HG03457 (cell line): ENCODE results near the gene IFT74.
A peak's percentile ranks its signal among the peaks of the same experiment; 100 is the strongest.

Experiments used
- ATAC-seq: cut with Tn5 transposase; IDR thresholded peaks from one replicate; pipeline ENCODE4 v1.9.1; 2021; ENCODE audit warnings: moderate number of reproducible peaks; ENCODE audit not compliant: unreplicated experiment

Gene IFT74

DNA sequence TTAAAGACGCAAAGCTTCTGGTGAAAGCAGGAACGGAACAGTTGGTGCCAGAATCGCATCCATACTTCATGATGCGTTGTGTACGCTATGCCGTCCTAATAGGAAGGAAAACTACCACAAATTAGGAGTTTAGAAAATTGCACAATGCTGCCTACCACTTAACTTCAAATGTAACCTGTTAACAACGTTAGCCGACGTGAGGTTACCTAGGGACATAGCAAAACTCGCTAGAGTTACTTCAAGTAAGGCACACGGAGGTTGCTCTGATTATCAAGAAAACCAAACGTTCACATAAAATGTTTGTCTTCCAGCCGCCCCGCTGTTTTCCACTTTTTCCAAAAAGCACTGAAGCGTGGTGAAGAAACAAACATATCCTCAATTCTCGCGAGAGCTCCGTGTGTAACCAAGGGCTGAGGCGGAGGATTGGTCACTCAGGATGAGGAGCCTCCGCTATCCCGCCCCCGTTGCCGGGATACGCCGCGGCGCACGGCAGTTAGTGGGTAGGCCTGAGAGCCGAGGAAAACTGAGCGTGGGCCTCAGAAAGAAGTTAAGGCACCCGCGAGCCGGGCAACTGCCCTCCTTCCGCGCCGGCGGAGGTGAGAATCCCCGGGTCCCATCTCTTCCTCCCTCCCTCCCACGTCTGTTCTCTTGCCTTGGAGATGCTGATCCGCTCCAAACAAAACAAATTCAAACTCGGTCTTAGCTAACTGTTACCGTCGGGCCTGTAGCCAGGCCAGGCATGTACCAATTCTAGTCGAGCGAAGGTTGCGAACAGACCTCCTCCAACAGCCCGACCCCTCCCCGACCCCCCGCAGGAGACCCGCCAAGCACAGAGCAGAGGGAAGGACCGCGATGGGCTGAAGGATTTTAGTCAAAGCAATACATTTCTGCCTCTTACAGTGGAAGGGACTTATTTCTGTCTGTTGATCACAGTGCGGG is at the start of gene IFT74:
Gene IFT74 (plus strand): TSS at position 492 of the 939 bp plus-strand sequence. CDS start 5,556 bp downstream, outside the sequence.
- peak; percentile 97 for ATAC-seq

DNA sequence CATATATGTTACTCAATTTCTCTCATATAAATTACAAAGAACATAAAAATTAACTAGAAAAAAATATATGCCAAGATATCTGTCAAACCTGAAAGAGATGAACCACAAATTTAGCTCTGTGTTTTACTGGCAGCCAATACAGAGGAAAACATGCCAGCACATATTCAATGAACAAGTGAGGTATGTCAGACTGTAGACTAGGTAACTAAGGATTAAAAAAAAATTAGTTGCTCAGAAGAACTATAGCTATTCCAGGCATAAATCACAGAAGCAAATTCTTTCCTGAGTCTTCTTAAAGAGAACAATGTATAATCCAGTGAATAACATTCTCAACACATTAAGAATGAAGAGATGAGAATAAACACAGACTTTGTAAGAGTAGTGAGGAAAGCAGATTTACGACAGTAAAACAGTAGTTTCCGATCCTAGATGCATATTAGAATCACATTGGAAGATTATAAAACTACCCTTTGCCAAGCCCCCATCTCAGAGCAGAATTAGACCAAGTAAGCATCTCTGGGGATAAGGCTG is 43.0 kb upstream of the IFT74 start:
- no peak for ATAC-seq

DNA sequence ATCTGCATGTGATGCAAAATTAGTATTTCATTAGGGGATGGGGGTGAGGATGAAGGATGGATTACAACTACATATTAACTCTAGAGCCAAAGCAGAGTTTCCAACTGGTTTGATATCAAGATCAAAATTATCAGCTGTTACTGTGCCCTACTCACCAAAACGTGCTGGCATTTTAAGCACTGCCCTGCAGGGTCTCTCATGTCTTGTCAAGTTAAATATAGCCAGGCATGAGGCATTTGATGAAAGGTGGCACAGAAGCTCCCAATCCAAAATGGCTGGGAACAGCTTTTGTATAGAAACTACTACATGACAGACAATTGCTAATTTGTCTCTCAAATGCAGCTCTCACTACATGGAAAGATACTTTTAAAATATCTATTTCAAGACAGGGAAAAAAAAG is 36.5 kb upstream of the IFT74 start:
- ATAC-seq = no peak

DNA sequence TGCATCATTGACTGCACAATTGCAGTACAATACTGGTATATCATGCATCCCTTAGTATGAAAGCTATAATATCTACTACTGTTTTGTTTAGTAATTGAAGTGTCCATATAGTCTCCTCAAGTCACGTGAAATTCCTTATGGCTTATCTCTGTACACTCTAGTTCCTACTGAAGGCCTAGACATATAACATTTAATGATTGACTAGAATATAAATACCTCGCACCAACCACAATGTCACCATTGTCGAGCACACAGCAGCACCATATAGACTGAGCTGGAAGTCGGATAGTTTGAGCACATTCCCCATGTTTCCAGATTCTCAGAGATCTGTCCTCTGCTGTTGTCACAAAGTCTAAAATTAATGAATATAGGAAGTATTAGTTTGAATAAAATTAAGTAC is 30.6 kb upstream of the IFT74 start:
- no peak for ATAC-seq

DNA sequence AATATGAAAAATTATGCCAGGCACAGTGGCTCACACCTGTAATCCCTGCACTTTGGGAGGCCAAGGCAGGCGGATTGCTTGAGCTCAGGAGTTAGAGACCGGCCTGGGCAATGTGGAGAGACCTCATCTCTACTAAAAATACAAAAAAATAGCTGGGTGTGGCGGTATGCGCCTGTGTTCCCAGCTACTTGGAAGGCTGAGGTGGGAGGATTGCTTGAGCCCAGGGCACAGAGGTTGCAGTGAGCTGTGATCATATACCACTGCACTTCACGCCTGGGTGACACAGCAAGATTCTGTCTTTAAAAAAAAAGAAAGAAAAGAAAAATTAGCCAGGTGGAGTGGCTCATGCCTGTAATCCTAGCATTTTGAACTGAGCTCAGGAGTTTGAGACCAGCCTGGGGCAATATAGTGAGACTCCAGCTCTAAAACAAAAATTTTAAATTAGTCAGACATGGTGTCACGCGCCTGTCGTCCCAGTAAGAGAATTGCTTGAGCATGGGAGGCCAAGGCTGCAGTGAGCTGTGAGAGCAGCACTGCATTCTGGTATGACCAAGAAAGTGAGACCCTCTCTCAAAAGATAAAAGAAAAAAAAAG is 27.2 kb upstream of the IFT74 start:
- no peak for ATAC-seq

- no peak for ATAC-seq
Measured at GRCh38 chr9:26935847-26936246, 20.4 kb upstream of the IFT74 start.

DNA sequence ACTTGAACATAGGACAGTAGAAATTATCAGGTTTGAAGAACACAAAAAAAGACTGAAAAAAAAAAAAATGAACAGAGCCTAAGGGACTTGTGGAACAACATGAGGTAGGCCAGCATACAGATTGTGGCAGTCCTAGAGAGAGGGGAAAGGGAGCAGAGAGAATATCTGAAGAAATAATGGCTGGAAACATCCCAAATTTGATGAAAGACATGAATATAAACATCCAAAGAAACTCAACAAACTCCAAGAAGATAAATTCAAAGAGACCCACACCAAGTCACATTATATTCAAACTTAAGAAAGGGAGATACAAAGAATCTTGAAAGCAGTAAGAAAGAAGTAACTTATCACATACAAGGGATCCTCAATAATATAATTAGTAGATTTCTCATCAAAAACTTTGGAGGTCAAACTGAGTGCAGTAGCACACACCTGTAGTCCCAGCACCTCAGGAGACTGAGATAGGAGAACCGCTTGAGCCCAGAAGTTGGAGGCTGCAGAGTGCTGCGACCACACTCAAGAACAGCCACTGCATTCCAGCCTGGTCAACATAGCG is 18.3 kb upstream of the IFT74 start:
- ATAC-seq = no peak

DNA sequence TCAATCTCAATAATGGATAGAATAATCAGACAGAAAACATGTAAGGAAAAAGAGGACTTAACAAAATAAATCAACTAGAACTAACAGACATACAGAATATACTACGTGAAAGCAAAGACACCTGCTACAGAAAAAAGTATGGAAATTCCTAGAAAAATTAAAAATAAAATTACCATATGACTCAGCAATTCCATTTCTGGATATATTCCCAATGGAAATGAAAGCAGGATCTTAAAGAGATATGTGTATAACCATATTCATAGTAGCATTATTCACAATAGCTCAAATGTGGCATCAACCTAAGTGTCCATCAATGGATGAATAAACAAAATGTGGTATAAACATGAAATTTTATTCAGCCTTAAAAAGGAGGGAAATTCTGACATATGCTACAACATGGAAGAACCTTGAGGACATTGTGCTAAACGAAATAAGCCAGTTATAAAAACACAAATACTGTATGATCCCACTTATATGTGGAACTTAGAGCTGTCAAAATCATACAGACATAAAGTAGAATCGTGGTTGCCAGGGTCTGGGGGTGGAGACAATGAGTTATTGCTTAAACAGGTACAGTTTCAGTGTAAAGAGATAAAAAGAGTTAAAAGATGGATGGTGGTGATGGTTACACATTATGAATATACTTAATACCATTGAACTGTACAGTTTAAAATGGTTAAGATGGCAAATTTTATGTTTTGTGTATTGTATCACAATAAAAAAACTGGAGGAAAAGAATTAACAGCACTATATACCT is 16.1 kb upstream of the IFT74 start:
- no peak for ATAC-seq

DNA sequence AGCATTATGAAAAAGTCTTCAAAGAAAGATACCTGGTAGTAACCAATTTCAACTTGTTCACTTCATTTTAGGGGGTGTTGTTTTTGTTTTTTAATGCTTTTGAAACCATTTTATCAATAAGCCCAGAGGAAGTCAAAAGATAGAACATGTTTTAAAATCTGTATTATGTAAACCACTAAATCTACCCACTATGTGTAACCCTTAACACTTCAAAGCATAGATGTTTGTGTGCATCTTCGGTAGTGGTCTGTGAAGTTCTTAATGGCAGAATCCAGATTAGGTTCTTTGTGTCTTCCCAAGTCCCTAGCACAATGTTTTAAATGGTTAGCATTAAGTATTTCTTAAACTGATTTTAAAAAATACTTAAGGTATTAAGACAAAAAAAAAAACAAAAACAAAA is 15.4 kb upstream of the IFT74 start:
- no peak for ATAC-seq

DNA sequence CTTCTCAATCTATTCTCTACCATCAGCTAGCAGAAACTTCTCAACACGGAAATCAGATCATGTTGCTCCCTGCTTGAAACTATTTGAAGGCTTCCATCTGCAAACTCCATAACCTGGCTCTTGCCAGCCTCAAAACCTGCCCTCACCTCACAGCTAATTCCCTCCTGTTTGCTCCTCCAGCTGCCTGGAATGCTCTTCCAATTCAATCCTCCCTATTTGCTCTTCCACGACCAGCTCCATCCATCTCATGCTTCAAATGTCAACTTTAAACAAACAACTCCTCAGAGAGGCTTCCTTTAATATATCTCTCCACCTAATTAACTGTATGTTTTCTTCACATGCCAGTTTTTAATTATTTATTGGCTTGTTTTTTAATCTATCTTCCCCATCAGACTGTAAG is 10.6 kb upstream of the IFT74 start:
- no peak for ATAC-seq

- peak; percentile 99 for ATAC-seq
Measured at GRCh38 chr9:26946753-26947727, 9.2 kb upstream of the IFT74 start, which contains the start of gene PLAA. Gene PLAA, minus strand, starts transcription at chr9:26947242. Its CDS starts 197 bp downstream, at chr9:26947045.

GRCh38 chr9:26947736-26948135 is 8.5 kb upstream of the IFT74 start:
- no peak for ATAC-seq

DNA sequence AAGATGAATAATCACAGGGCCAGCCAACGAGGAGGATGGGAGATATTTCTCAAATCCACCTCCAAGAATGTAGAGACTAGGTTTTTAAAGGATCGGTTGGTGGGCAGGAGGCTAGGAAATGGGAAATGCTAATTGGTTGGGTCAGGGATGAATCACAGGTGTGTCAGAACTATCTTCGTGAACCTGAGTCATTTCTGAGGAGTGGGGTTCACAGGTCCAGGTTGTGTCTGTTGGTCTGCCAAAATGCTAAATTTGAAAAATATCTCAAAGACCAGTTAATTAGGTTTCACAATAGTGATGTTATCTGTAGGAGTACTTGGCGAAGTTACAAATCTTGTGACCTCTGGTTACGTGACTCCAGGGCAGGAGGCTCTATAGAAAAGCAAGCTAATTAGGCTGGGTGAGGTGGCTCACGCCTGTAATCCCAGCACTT is 6.6 kb upstream of the IFT74 start:
- ATAC-seq = no peak

DNA sequence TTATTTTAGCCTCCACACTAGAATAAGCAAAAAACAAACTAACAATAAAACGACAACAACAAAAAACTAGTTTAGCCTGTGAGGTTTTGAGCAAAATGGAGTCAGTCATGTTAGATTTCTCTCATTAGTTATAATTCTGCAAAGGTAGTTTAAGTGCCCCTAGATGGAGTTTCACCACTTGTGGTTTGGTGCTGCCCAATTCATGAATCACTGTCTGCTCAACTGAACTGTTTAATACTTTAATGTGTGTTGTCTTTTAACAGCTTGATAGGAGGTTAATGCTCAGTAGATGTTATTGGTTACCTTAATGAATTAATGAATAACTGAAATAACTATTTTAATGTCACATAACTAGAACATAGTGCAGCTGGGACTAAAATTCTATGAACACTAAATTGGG is 5.7 kb upstream of the IFT74 start:
- no peak for ATAC-seq

- ATAC-seq = no peak
Measured at GRCh38 chr9:26951794-26952193, 4.4 kb upstream of the IFT74 start.

DNA sequence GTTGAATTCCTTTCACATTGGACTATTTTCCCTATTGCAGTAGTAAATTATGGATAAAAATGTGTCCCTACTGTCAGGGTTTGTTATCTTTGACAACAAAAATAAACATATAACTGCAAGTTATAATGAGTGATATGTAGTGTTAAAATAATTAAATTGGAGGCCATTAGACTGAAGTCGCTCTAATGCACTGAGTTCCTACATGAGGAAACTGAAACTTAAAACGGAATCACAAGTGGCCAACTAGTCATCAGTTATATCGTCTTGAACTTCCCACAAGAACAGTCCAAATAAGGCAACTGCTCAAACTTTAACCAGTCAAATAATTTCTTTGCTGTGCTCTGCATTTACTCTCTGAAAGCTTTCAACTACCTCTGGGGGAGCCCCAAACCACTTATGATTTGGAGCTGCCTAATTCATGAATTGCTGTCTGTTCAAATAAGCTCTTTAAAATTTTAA is 2.1 kb upstream of the IFT74 start:
- ATAC-seq = peak; percentile 45

GRCh38 chr9:26955222-26955903 is 849 bp upstream of the IFT74 start:
- no peak for ATAC-seq

DNA sequence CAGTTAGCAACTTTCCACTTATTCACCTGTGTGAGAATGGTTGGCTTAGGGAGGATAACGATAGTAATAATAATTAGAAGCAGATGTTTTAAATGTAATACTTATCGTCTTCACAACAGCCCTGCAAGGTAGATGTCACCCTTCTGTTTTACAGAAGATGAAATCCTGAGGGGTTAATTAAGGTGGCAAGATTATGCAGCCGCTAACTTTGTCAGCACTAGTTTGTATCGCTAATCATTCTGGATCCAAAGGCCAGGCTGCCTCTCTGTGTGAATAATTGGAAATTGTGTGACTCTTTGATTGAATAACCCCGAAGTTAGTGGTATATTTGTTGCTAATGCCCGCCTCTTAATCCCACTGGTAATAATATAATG is 635 bp downstream of the IFT74 start:
- no peak for ATAC-seq

DNA sequence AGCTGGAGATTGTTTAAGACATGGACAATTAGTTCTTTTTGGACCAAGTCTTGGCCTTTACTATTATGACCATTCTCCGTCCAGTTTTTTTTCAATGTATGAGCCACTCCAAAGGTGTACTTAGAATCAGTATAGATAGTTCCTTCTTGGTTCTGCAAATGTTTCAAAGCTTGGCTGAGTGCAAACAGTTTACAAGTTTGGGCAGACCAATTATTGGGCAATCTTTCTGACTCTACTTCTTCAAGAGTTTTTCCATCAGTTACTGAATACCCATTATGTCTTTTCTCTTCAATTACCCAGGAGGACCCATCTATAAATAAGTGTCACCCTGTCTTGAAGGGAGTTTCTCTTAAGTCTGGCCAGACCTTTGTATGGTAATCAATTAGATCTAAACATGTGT is 15.5 kb downstream of the IFT74 start:
- ATAC-seq = no peak
